Measurements from ENCODE around the gene STIMATE.

GRCh38 chr3:52849656-52850055 is 47.7 kb downstream of the STIMATE start:
- TF ChIP-seq NFIC (IDR thresholded peaks at IDR 0.05; ENCODE audit: borderline replicate concordance) (no peak), CTCF (IDR thresholded peaks at IDR 0.05) (no peak), EP300 (IDR thresholded peaks at IDR 0.05; ENCODE audit: borderline replicate concordance in 1 of 2, low read depth in 1 of 2, low read length in 1 of 2) (no peak), YY1 (IDR thresholded peaks at IDR 0.05; ENCODE audit: low read depth) (no peak), SMC3 (IDR thresholded peaks at IDR 0.05; ENCODE audit: low read depth, low read length) (no peak), RAD21 (IDR thresholded peaks at IDR 0.05; ENCODE audit: low read length) (no peak), CHD2 (IDR thresholded peaks at IDR 0.05; ENCODE audit: low read length, partially characterized antibody) (no peak), POLR2AphosphoS5 (IDR thresholded peaks at IDR 0.05; ENCODE audit: low read depth, low read length) (no peak)
- TF ChIP-seq, protein P1, sequence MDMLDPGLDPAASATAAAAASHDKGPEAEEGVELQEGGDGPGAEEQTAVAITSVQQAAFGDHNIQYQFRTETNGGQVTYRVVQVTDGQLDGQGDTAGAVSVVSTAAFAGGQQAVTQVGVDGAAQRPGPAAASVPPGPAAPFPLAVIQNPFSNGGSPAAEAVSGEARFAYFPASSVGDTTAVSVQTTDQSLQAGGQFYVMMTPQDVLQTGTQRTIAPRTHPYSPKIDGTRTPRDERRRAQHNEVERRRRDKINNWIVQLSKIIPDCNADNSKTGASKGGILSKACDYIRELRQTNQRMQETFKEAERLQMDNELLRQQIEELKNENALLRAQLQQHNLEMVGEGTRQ (IDR thresholded peaks at IDR 0.05; ENCODE audit: borderline replicate concordance, low read depth, low read length): no peak
